MM.1S (cell line): ENCODE measurements around the gene NALCN.

ENCODE experiments used
- CTCF ChIP-seq: fragments of 300-600 bp; sonication (generic); IDR thresholded peaks from 2 replicates; pipeline ENCODE4 v1.5.1; 2016; ENCODE audit warnings: antibody characterized with exemption, low read length, mixed read lengths
- EZH2 ChIP-seq: fragments of 300-600 bp; sonication (generic); optimal IDR thresholded peaks from 2 replicates; pipeline ENCODE3; 2017; ENCODE audit warnings: low read depth, mild to moderate bottlenecking, antibody characterized with exemption, low read length, mixed read lengths

DNA sequence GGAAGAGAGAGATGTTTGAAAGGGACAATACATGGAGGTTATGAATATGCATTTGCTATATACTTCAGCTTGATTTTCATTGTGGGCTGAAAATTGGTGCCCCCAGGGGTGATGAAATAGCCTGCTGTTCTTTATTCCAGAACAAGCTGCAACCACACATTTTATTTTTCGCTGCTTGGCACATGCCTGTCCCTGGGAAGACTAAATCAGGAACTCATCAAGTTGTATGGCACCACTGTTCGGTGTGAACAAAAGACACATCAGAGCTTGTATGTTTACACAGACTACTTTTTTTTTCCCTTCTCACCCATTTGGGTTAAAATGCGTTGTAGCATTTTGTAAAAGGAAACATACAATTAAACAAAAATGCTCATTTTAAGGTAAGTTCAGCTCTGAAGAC, 230.7 kb downstream of the NALCN start:
- TF ChIP-seq EZH2: no peak
- TF ChIP-seq CTCF: no peak
